Right lobe of liver (tissue), 6 donors: ENCODE results near the gene CEP112. TPM values are rescaled to one million over a fixed set of nuclear protein-coding genes. Genes with fewer than 3 reads are reported as not detected.
A peak's percentile ranks its signal among the peaks of the same experiment; 100 is the strongest.

Experiments used
- ATAC-seq, 4 donors: fragments of 200-7000 bp; cut with Tn5 transposase; one replicate each; pipeline ENCODE4 v1.9.1; 2020; ENCODE audit warnings: mild to moderate bottlenecking in 4 of 4, moderate library complexity in 4 of 4
- DNase-seq, 3 donors: peaks; one replicate each; pipeline ENCODE4 v3.0.0-alpha.2; 2020
- H3K27ac ChIP-seq, 3 donors: fragments of 200-600 bp; one replicate each; pipeline ENCODE4 v1.8.0; 2022
- H3K27me3 ChIP-seq, 2 donors: fragments of 200-600 bp; one replicate each; pipeline ENCODE4 v1.8.0; 2022
- H3K36me3 ChIP-seq, 4 donors: fragments of 200-600 bp; sonication (generic) in 1 of 4; one replicate each; pipeline versions ENCODE4 v1.5.1 to v1.8.0; 2017 to 2022; ENCODE audit warnings: control low read depth in 1 of 4
- H3K4me1 ChIP-seq, 4 donors: fragments of 200-600 bp; sonication (generic) in 1 of 4; one replicate each; pipeline versions ENCODE4 v1.5.1 to v1.8.0; 2017 to 2022; ENCODE audit warnings: control low read depth in 1 of 4
- H3K4me3 ChIP-seq, 3 donors: fragments of 200-600 bp; one replicate each; pipeline ENCODE4 v1.8.0; 2022
- H3K9me3 ChIP-seq, 4 donors: fragments of 200-600 bp; sonication (generic) in 1 of 4; one replicate each; pipeline versions ENCODE4 v1.5.1 to v1.8.0; 2017 to 2022; ENCODE audit warnings: control low read depth in 1 of 4
- CTCF ChIP-seq, 4 donors: fragments of 200-600 bp in 3 of 4; fragments of 450-650 bp in 1 of 4; IDR thresholded peaks; one replicate each; pipeline versions ENCODE4 v1.5.1 to v1.8.0; 2016 to 2022; ENCODE audit warnings: antibody characterized with exemption in 4 of 4, mild to moderate bottlenecking in 2 of 4
- POLR2A ChIP-seq: fragments of 450-650 bp; IDR thresholded peaks from one replicate; pipeline ENCODE4 v1.6.1; 2017; ENCODE audit warnings: antibody characterized with exemption, mild to moderate bottlenecking
- WGBS: methylation state at CpG from one replicate; pipeline ENCODE4 v1.1.6; 2018; ENCODE audit warnings: low coverage, low lambda C conversion rate; ENCODE audit not compliant: insufficient coverage; ENCODE audit errors: missing lambda C conversion rate; 5-methylcytosine and 5-hydroxymethylcytosine counted together
- intact Hi-C, 2 donors: fragments of 100-400 bp; cut with DNase I; formaldehyde crosslinking; loops; one replicate each; pipeline versions ENCODE4 v1.11.2 to v1.14.1; 2022
- total RNA-seq, 6 experiments: library from RNA; depleted of rRNA in 2 of 6; stranded (reverse); fragments of >200 nt in 2 of 6; fragmentation: NEBNext Ultra II Directional in 3 of 6; extraction: Animal tissue kit (Norgen Biotek cat#: 25700) in 3 of 6; gene quantifications; one replicate each; pipeline versions ENCODE4 v1.1.0 to v1.2.4, GENCODE V29; 2016 to 2023
- donor health status: DM: no; HTN: yes; CAD: no.
- donor health status: DM: no; HTN: no; CAD: no.
- donor health status: DM: no; HTN: no; CAD: no.
- donor health status: DM: no; HTN: yes; CAD: no.
- donor health status: DM: no; HTN: yes; CAD: no.

CEP112 gene
- total RNA-seq, 6 experiments from 2014 or later, result 2.2 to 4.6 (median 3.9) TPM

GRCh38 chr17:65797101-65797500 lies 394.8 kb downstream of the CEP112 start:
- intact Hi-C loops, result no loop called here

GRCh38 chr17:65794572-65794971 lies 397.4 kb downstream of the CEP112 start:
- no peaks in the 10 kb centered on the region for H3K9me3 ChIP-seq
- H3K36me3 ChIP-seq, result no peaks in the 10 kb centered on the region
- no peak for TF ChIP-seq POLR2A
- peak; percentile 47 to 54 (median 51) for TF ChIP-seq CTCF (IDR thresholded peaks at IDR 0.05)
- H3K4me3 ChIP-seq, result no peak overlapping the region
- 38% methylated on average over 5 of the region's 5 CpGs for WGBS
- ATAC-seq (peak; percentile 70 to 77 (median 70)), DNase-seq (no peak)
- no peak overlapping the region for H3K27ac ChIP-seq
- no peaks in the 10 kb centered on the region for H3K4me1 ChIP-seq
- intact Hi-C loops, result no loop called here
- no peaks in the 10 kb centered on the region for H3K27me3 ChIP-seq

More at GRCh38 chr17:65797101-65797500, 394.8 kb downstream of the CEP112 start:
- WGBS, result no CpG with 5 or more reads among the region's 1 CpG
- DNase-seq (no peak), ATAC-seq (no peak)
- Histone ChIP-seq H3K27me3 (no peaks in the 10 kb centered on the region), H3K27ac (no peak overlapping the region), H3K36me3 (no peaks in the 10 kb centered on the region), H3K4me3 (no peak overlapping the region), H3K9me3 (peaks cover 0 to 3% (median 0%) of the 10 kb centered on the region in 4 donors), H3K4me1 (no peaks in the 10 kb centered on the region)
- TF ChIP-seq CTCF (IDR thresholded peaks at IDR 0.05) (no peak), POLR2A (no peak)

- no peaks in the 10 kb centered on the region for H3K9me3 ChIP-seq
- WGBS, result 57% methylated on average over 4 of the region's 4 CpGs
- H3K4me1 ChIP-seq, result no peaks in the 10 kb centered on the region
- no peaks in the 10 kb centered on the region for H3K36me3 ChIP-seq
- H3K4me3 ChIP-seq, result no peak overlapping the region
- intact Hi-C loops, result no loop called here
- no peak for ATAC-seq
- H3K27me3 ChIP-seq, result no peaks in the 10 kb centered on the region
- H3K27ac ChIP-seq, result no peak overlapping the region
- no peak for DNase-seq
- TF ChIP-seq CTCF (IDR thresholded peaks at IDR 0.05) (no peak), POLR2A (no peak)
These were observed 401.7 kb downstream of the CEP112 start for GRCh38 chr17:65790241-65790640.

GRCh38 chr17:65787503-65787902 lies 404.4 kb downstream of the CEP112 start:
- no peaks in the 10 kb centered on the region for H3K36me3 ChIP-seq
- WGBS, result 100% methylated on average over 1 of the region's 1 CpG
- TF ChIP-seq POLR2A (no peak), CTCF (IDR thresholded peaks at IDR 0.05) (no peak)
- H3K4me3 ChIP-seq, result no peak overlapping the region
- ATAC-seq (no peak), DNase-seq (no peak)
- H3K4me1 ChIP-seq, result peaks cover 0 to 16% (median 0%) of the 10 kb centered on the region in 4 donors
- intact Hi-C loops, result no loop called here
- no peaks in the 10 kb centered on the region for H3K9me3 ChIP-seq
- no peaks in the 10 kb centered on the region for H3K27me3 ChIP-seq
- H3K27ac ChIP-seq, result no peak overlapping the region

- Histone ChIP-seq H3K27me3 (no peaks in the 10 kb centered on the region), H3K36me3 (no peaks in the 10 kb centered on the region), H3K4me3 (no peak overlapping the region), H3K4me1 (peaks cover 0 to 16% (median 0%) of the 10 kb centered on the region in 4 donors), H3K9me3 (no peaks in the 10 kb centered on the region), H3K27ac (no peak overlapping the region)
- no peak for ATAC-seq
- DNase-seq, result no peak
- 92% methylated on average over 4 of the region's 5 CpGs for WGBS
- no peak for TF ChIP-seq CTCF (IDR thresholded peaks at IDR 0.05)
- TF ChIP-seq POLR2A, result no peak
- intact Hi-C loops, result no loop called here
These were observed 405.5 kb downstream of the CEP112 start for GRCh38 chr17:65786479-65786878.
